Measurements from ENCODE around the gene DNMT1. TPM values are rescaled to one million over a fixed set of nuclear protein-coding genes. Genes with fewer than 3 reads are reported as not detected.
"Not testable (repeated sequence)": the region's sequence is repeated elsewhere in the genome, so short reads cannot be mapped to it uniquely, and the experiment has no call there.

DNMT1 gene
- polyA plus RNA-seq, 12 donors = 47.3 to 145 (median 82.2) TPM; not detected in 1

- DNase-seq = no peak
Measured at GRCh38 chr19:10187315-10187714, 7.4 kb downstream of the DNMT1 start.

DNA sequence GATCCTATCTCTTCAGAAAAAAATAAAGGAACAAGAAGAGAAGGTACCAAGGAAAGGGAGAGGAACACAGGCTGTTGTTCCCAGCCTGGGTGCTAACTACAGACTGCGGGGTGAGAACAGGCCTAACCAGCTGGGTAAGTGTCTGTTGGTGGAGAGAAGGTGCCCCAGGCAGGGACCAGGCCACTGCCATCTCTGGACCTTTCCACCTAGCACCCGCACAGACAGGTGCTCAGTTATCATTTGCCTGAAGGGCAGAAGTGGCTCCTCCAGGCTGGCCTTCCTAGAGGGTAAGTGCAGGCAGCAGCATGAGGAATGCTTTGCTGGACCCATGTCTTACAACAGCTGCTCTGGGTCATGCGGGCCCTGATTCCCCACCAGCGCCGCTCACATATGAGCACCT lies 10.1 kb downstream of the DNMT1 start:
- DNase-seq = no peak

DNA sequence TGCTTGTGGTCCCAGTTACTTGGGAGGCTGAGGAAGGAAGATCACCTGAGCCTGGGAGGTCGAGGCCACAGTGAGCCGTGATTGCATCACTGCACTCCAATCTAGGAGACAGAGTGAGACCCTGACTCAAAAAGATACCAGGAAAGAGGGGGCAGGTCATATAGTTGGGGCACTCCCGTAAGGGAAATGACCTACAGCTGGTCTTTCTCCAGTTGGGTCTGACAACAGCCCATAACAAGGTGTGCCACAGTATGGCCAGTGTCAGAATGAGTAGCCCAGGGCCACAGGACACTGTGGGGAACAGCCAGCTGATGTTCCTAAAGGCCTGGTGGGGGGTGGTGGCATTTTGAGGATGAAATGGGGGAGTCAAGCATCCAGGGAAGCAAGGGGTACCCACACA lies 10.8 kb downstream of the DNMT1 start:
- DNase-seq = no peak

DNA sequence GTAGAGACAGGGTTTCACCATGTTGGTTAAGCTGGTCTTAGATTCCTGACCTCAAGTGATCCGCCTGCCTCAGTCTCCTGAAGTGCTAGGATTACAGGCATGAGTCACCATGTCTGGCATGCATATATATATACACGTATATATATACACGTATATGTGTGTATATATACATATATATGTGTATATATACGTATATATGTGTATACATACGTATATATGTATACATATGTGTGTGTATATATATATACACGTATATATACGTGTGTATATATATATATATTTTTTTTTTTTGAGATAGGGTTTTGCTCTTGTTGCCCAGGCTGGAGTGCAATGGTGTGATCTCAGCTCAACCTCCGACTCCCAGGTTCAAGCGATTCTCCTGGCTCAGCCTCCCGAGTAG lies 11.9 kb downstream of the DNMT1 start:
- no peak for DNase-seq

DNA sequence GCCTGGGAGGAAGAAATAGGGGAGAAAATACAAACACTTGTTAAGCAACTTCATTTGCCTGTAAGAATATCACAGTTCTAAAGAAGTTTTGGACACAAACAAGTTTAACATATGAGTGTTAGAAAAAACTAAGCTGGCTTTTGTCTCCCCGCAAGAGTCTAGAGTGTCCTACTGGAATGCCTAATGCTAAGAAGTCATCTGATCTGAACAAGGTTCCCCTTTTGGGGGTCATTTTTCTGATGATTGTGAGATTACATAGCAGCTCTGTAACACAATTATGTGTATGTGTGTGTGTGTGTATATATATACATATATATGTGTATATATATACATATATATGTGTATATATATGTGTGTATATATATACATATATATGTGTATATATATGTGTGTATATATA lies 12.7 kb downstream of the DNMT1 start:
- DNase-seq = no peak

GRCh38 chr19:10180459-10180858 lies 14.3 kb downstream of the DNMT1 start:
- DNase-seq = no peak

- not testable (repeated sequence) for DNase-seq
Measured at GRCh38 chr19:10180024-10180423, 14.7 kb downstream of the DNMT1 start.

GRCh38 chr19:10173527-10173926 lies 21.2 kb downstream of the DNMT1 start:
- DNase-seq = no peak

DNA sequence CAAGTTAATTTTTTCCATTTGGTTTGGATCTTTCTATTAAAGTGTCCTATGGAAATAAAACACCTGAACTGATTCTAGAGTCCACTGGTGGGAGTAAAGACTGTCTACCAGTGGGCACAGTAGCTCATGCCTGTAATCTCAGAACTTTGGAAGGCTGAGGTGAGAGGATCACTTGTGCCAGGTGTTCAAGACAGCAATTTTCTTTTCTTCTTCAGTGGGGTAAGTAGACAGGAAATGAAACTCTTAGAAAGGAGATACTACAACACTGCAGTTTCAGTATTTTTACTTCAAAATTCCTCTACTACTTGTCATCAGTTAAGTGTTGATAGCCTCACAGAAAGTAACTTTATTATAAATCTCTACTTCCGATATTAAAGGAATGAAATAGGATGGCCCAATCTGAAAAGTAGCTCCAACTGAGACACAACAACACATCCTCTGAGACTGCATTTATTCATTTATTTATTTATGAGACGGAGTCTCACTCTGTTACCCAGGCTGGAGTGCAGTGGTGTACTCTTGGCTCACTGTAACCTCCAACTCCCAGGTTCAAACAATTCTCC lies 26.3 kb downstream of the DNMT1 start:
- no peak for DNase-seq

- DNase-seq = no peak
Measured at GRCh38 chr19:10167459-10167858, 27.3 kb downstream of the DNMT1 start.

GRCh38 chr19:10166501-10166900 lies 28.3 kb downstream of the DNMT1 start:
- DNase-seq = not testable (repeated sequence)

DNA sequence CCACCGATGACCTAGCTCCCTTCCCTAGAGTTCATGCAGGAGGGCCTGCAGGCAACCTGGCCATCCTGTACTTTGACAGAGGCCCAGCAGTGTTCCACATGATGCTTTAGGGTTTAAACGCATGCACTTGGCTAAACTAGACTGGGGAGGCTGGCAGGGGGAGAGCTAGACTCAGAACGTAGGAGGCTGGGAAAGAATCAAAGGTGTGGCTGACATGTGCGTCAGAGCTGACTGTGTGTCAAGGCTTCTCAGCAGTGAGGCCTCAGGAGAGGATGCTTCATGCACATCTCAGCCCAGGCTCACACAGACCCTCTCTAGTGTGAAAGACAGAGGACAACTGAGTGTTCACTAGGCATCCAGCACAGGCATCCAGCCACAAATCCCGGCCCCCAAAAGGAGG lies 28.7 kb downstream of the DNMT1 start:
- DNase-seq = no peak

DNA sequence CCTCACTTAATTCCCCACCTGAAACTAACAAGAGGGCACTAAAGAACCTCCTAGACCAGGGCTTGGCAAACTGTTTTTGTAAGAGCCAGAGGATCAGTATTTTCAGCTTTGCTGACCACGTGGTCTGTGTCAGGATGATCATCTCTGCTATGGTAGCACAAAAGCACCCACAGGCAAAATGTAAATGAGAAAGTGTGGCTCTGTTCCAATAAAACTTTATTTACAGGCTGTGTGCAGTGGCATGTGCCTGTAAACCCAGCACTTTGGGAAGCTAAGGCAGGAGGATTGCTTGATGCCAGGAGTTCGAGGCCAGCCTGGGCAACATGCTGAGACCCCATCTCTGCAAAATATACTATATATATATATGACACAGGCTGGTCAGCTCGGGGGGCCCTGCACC lies 31.2 kb downstream of the DNMT1 start:
- DNase-seq = no peak

GRCh38 chr19:10159610-10160009 lies 35.1 kb downstream of the DNMT1 start:
- no peak for DNase-seq

GRCh38 chr19:10158485-10158884 lies 36.3 kb downstream of the DNMT1 start:
- no peak for DNase-seq

GRCh38 chr19:10158071-10158470 lies 36.7 kb downstream of the DNMT1 start:
- no peak for DNase-seq

DNA sequence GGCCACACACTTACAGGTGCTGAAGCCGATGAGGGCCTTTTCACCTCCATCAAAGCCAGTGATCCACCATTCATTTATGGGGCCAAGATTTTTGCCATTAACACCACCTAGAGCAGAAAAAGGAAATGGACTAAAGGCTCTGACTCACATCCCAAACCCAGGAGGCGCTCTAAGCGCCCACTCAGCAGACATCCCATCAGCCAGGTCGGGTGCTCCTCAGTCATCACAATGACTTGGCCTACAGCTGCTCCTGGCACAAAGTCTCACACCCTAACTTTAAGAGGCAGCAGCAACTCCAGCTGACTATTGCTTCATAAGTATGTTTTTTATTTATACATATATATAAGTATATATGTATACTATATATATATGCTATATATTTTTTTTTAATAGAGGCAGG lies 38.9 kb downstream of the DNMT1 start:
- no peak for DNase-seq

- DNase-seq = no peak
Measured at GRCh38 chr19:10152100-10152499, 42.7 kb downstream of the DNMT1 start.

- DNase-seq = no peak
Measured at GRCh38 chr19:10151521-10151920, 43.2 kb downstream of the DNMT1 start.

GRCh38 chr19:10149427-10149826 lies 45.3 kb downstream of the DNMT1 start:
- no peak for DNase-seq

DNA sequence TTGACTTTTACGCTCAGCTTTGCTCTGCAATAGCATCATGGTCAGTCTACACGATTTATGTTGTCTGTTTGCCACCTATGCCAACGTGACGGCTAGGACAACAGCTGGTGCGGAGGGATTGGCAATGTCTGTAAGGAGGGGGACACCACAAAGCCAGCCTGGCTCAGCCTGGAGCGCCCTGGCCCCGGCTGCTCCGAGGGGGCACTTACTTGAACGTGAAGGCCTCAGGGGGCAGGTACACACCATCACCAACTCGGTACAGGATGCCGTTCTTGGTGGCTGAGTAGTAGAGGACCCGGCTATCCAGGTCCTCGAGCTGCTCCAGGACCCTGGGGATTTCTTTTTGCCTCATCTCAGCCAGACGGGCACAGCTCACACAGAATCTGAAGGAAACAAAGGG lies 48.6 kb downstream of the DNMT1 start:
- DNase-seq = no peak

DNA sequence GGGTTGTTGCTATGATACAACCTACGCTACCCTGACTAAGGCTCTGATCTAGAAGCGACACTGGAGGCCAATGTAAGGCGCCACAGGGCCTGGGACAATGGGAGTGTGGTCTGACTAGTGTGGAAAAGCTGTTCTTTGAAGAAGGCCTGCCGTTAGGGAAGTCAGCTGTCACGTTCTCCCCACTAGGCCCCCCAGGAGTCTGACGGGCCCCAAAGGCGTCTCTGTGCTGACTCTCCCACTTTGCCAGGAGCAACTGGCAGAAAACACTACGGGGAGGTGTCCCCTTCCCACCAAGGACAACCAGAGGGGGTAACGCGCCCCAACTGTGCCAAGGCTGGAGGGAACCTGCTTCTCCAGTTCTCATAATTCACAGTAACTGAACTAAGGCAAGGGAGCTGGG lies 49.7 kb downstream of the DNMT1 start:
- DNase-seq = no peak

- DNase-seq = no peak
Measured at GRCh38 chr19:10144361-10144760, 50.4 kb downstream of the DNMT1 start.

DNA sequence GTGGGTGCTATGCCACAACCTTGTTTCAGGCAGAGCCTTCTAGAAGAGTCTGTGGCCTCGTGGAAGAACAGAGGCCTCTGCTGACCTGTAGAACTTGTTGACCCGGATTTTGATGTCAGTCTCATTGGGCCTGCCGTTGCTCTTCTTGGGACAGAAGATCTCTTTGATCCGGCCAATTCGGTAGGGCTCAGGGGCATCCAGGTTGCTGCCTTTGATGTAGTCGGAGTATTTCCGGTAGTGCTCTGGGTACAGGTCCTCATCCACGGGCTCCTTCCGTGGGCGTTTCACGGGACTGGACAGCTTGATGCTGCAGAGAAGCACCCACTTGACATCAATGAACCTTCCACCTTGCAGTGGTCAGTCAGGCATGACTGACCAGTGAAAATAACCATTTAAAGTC lies 51.1 kb downstream of the DNMT1 start:
- DNase-seq = no peak
